Parathyroid adenoma (tissue), 2 donors: ENCODE data around the gene RBM14.

Source experiments
- H2AFZ ChIP-seq: fragments of 300-600 bp; sonication (generic); one replicate; pipeline ENCODE4 v1.7.0; 2017; ENCODE audit warnings: antibody characterized with exemption, mild to moderate bottlenecking
- H3K27ac ChIP-seq: fragments of 300-600 bp; sonication (generic); one replicate; pipeline ENCODE4 v1.7.0; 2017
- H3K27me3 ChIP-seq: fragments of 300-600 bp; sonication (generic); one replicate; pipeline ENCODE4 v1.7.0; 2017; ENCODE audit warnings: low read length; ENCODE audit not compliant: control insufficient read depth, insufficient read depth
- H3K36me3 ChIP-seq: fragments of 300-600 bp; sonication (generic); one replicate; pipeline ENCODE4 v1.7.0; 2017; ENCODE audit warnings: low read length; ENCODE audit not compliant: control insufficient read depth, insufficient read depth
- H3K4me1 ChIP-seq: fragments of 300-600 bp; sonication (generic); one replicate; pipeline ENCODE4 v1.7.0; 2017; ENCODE audit warnings: control low read depth
- H3K4me2 ChIP-seq: fragments of 300-600 bp; sonication (generic); one replicate; pipeline ENCODE4 v1.7.0; 2017; ENCODE audit warnings: low read length
- H3K4me3 ChIP-seq: fragments of 300-600 bp; sonication (generic); one replicate; pipeline ENCODE4 v1.7.0; 2017; ENCODE audit warnings: low read depth, low read length
- H3K79me2 ChIP-seq: fragments of 300-600 bp; sonication (generic); one replicate; pipeline ENCODE4 v1.7.0; 2017; ENCODE audit warnings: control low read depth
- H3K9ac ChIP-seq: fragments of 300-600 bp; sonication (generic); one replicate; pipeline ENCODE4 v1.7.0; 2017; ENCODE audit warnings: mild to moderate bottlenecking
- H3K9me3 ChIP-seq: fragments of 300-600 bp; sonication (generic); one replicate; pipeline ENCODE4 v1.7.0; 2017; ENCODE audit warnings: low read length; ENCODE audit not compliant: control insufficient read depth
- TF ChIP-seq, protein P1 (sequence below): fragments of 300-600 bp; sonication (generic); IDR thresholded peaks from one replicate; pipeline ENCODE4 v1.7.0; 2017; ENCODE audit warnings: antibody characterized with exemption, mild to moderate bottlenecking
- donor health status: primary hyperparathyroidism.

Gene RBM14

DNA sequence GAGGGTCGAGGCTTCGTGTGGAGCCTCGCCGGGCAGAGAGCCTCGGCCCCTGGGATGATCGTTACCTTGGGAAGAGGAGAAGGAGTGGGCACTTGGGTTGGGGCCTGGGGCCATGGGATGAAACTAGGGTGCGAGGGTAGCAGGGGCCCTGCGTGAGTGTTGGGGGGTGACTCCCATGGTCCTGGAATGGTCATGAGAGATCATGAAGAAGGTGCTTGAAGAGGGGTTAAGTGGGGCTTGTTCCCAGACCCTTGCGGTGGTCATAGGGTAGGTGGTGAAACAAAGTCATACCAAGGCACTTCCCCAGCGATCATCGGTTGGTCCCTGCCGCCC, 23.2 kb upstream of the RBM14 start:
- H3K27me3 ChIP-seq = no peaks in the 10 kb centered on the region
- peaks cover 6% of the 10 kb centered on the region for H3K4me1 ChIP-seq
- H3K27ac ChIP-seq = peak overlapping the region; percentile 65
- H3K79me2 ChIP-seq = peaks cover 8% of the 10 kb centered on the region
- H3K4me2 ChIP-seq = peak overlapping the region; percentile 93
- no peaks in the 10 kb centered on the region for H3K36me3 ChIP-seq
- TF ChIP-seq, protein P1, sequence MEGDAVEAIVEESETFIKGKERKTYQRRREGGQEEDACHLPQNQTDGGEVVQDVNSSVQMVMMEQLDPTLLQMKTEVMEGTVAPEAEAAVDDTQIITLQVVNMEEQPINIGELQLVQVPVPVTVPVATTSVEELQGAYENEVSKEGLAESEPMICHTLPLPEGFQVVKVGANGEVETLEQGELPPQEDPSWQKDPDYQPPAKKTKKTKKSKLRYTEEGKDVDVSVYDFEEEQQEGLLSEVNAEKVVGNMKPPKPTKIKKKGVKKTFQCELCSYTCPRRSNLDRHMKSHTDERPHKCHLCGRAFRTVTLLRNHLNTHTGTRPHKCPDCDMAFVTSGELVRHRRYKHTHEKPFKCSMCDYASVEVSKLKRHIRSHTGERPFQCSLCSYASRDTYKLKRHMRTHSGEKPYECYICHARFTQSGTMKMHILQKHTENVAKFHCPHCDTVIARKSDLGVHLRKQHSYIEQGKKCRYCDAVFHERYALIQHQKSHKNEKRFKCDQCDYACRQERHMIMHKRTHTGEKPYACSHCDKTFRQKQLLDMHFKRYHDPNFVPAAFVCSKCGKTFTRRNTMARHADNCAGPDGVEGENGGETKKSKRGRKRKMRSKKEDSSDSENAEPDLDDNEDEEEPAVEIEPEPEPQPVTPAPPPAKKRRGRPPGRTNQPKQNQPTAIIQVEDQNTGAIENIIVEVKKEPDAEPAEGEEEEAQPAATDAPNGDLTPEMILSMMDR = no peak
- peak overlapping the region; percentile 95 for H2AFZ ChIP-seq
- peak overlapping the region; percentile 37 for H3K9ac ChIP-seq
- no peaks in the 10 kb centered on the region for H3K9me3 ChIP-seq
- peak overlapping the region; percentile 91 for H3K4me3 ChIP-seq

DNA sequence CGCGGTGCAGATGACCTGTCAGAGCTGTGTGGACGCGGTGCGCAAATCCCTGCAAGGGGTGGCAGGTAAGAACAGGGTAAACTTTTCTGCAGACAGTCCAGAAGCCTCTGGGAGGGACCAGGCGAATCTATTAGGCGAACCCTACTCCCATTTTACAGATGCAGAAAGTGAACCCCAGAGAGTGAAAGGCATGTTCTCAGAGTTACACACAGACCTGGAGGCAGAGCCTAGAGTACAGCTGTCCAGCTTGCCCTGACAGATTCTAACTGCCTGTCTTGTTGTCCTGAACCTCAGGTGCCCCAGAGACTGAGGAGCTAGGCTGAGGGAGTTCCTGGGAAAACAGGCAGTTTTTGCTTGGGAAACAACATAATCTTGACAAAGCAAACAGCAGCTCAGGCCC, 22.8 kb upstream of the RBM14 start:
- no peaks in the 10 kb centered on the region for H3K36me3 ChIP-seq
- peaks cover 6% of the 10 kb centered on the region for H3K4me1 ChIP-seq
- no peaks in the 10 kb centered on the region for H3K9me3 ChIP-seq
- H2AFZ ChIP-seq = peak overlapping the region; percentile 95
- H3K27ac ChIP-seq = no peak overlapping the region
- no peaks in the 10 kb centered on the region for H3K27me3 ChIP-seq
- H3K79me2 ChIP-seq = peaks cover 8% of the 10 kb centered on the region
- H3K4me2 ChIP-seq = peak overlapping the region; percentile 93
- H3K9ac ChIP-seq = no peak overlapping the region
- TF ChIP-seq, protein P1 = no peak
- H3K4me3 ChIP-seq = peak overlapping the region; percentile 91

DNA sequence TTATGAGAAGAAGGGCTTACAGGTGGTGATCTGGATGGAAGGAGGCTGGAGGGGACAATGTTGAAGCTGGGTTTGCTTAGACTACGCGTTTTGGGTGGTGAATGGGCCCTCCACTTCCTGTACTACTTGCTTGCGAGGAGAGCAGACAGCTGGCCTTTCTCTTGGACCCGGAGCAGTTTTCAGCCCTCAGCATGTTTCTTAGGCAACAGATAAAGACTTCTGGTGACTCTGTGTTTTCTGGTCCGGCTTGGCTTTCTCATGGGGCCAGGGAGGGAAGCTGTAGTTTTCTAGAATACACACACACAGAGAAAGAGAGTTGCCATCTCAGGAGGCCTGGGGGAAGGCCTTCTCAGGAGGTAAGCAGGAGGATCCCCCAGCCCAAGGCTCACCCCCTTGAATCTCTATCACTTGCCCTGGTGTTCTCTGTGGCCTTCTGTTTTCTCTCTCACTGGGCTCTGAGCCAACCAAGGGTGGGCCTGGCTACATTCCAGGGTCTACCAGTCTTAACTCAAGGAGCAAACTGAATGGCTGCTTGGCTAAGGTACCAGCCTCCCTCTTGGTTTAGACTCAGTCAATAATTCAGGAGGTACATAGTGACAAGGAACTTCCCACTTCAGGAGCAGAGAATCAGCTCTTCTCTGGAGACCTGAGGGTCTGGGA, 21.1 kb upstream of the RBM14 start:
- H3K9ac ChIP-seq = no peak overlapping the region

DNA sequence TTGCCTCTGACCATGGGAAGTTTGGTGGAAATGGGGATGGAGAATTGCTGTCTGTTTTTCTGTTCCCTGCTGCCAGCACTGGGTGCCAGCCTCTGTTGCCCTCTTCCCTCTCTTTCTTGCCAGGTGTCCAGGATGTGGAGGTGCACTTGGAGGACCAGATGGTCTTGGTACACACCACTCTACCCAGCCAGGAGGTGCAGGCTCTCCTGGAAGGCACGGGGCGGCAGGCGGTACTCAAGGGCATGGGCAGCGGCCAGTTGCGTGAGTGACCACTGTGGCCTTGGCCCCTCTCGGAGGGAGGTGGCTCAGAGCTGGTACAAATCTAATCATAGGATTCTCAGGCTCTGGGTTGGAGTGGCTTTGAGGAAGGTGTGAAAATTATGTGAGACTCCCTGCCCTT, 17.4 kb upstream of the RBM14 start:
- no peaks in the 10 kb centered on the region for H3K79me2 ChIP-seq
- no peak overlapping the region for H2AFZ ChIP-seq
- no peaks in the 10 kb centered on the region for H3K9me3 ChIP-seq
- no peaks in the 10 kb centered on the region for H3K27me3 ChIP-seq
- peaks cover 3% of the 10 kb centered on the region for H3K4me1 ChIP-seq
- no peak overlapping the region for H3K27ac ChIP-seq
- H3K9ac ChIP-seq = no peak overlapping the region
- no peak overlapping the region for H3K4me3 ChIP-seq
- TF ChIP-seq, protein P1 = no peak
- no peak overlapping the region for H3K4me2 ChIP-seq
- no peaks in the 10 kb centered on the region for H3K36me3 ChIP-seq

More for the DNA sequence above, 21.1 kb upstream of the RBM14 start:
- H3K27ac ChIP-seq = no peak overlapping the region
- H3K79me2 ChIP-seq = peaks cover 8% of the 10 kb centered on the region
- no peaks in the 10 kb centered on the region for H3K36me3 ChIP-seq
- H2AFZ ChIP-seq = no peak overlapping the region
- H3K4me1 ChIP-seq = peaks cover 6% of the 10 kb centered on the region
- no peaks in the 10 kb centered on the region for H3K9me3 ChIP-seq
- no peak overlapping the region for H3K4me3 ChIP-seq
- H3K27me3 ChIP-seq = no peaks in the 10 kb centered on the region
- TF ChIP-seq, protein P1 = no peak
- H3K4me2 ChIP-seq = no peak overlapping the region

DNA sequence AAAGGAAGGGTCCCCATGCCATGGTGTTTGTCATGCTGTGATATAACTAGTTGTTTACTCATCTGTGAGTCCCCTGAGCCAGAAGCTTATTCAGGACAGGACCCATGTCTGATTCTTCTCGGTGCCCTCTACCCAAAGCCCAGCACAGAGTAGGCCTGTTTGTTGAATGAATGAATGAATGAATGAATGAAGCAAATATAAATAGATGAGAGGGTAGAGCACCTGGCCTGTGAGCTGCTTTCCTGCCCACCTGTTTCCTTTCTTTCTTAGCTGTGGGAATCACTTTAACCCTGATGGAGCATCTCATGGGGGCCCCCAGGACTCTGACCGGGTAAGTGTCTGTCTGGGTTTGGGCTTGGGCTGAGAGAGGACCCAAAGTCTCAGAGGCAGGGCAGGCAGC, 16.2 kb upstream of the RBM14 start:
- Histone ChIP-seq H3K27ac (no peak overlapping the region), H3K9me3 (no peaks in the 10 kb centered on the region), H3K79me2 (no peaks in the 10 kb centered on the region), H3K4me2 (no peak overlapping the region), H3K27me3 (no peaks in the 10 kb centered on the region), H3K4me3 (no peak overlapping the region), H3K36me3 (no peaks in the 10 kb centered on the region), H2AFZ (no peak overlapping the region), H3K4me1 (no peaks in the 10 kb centered on the region), H3K9ac (no peak overlapping the region)
- TF ChIP-seq, protein P1 = no peak
